Brain pericyte (primary cell): ENCODE results near the gene FADS1.

ENCODE experiments used
- DNase-seq: peaks from one replicate; pipeline ENCODE4 v3.0.0-alpha.2; 2012; ENCODE audit warnings: low read depth, low spot score

The FADS1 gene

GRCh38 chr11:61797263-61797944, 19.4 kb downstream of the FADS1 start:
- DNase-seq, result peak; percentile 64

- no peak for DNase-seq
These were observed 20.8 kb downstream of the FADS1 start for GRCh38 chr11:61795876-61796526.

GRCh38 chr11:61795459-61795858, 21.3 kb downstream of the FADS1 start:
- no peak for DNase-seq

- DNase-seq, result no peak
These were observed 22.2 kb downstream of the FADS1 start for GRCh38 chr11:61794579-61794978.

GRCh38 chr11:61793829-61794204, 23.0 kb downstream of the FADS1 start:
- no peak for DNase-seq

GRCh38 chr11:61793083-61793828, 23.5 kb downstream of the FADS1 start:
- DNase-seq, result no peak

GRCh38 chr11:61792310-61793082, 24.3 kb downstream of the FADS1 start, which contains the start of the genes FEN1 and TMEM258:
Gene FEN1 (plus strand): TSS chr11:61792911. CDS start chr11:61795362, 2,451 bp downstream.
Gene TMEM258 (minus strand): TSS chr11:61792599. CDS start chr11:61792558, 41 bp downstream.
- peak; percentile 90 for DNase-seq

- peak; percentile 71 for DNase-seq
These were observed 25.0 kb downstream of the FADS1 start for GRCh38 chr11:61791737-61792309.

GRCh38 chr11:61787928-61788491, 28.8 kb downstream of the FADS1 start:
- DNase-seq, result no peak

GRCh38 chr11:61785837-61786402, 30.9 kb downstream of the FADS1 start:
- DNase-seq, result no peak

- DNase-seq, result no peak
These were observed 32.3 kb downstream of the FADS1 start for GRCh38 chr11:61784506-61784805.

- DNase-seq, result no peak
These were observed 32.9 kb downstream of the FADS1 start for GRCh38 chr11:61783717-61784505.

- no peak for DNase-seq
These were observed 34.0 kb downstream of the FADS1 start for GRCh38 chr11:61782841-61783240.

- no peak for DNase-seq
These were observed 34.5 kb downstream of the FADS1 start for GRCh38 chr11:61782299-61782698.

- DNase-seq, result no peak
These were observed 35.2 kb downstream of the FADS1 start for GRCh38 chr11:61781585-61781984.

GRCh38 chr11:61780581-61781162, 36.1 kb downstream of the FADS1 start:
- DNase-seq, result no peak

GRCh38 chr11:61779666-61780525, 36.9 kb downstream of the FADS1 start:
- no peak for DNase-seq

- DNase-seq, result no peak
These were observed 37.7 kb downstream of the FADS1 start for GRCh38 chr11:61778920-61779650.
